ENCODE results near the gene NEK6.

- TF ChIP-seq CTCF (IDR thresholded peaks at IDR 0.05) (no peak), POLR2A (IDR thresholded peaks at IDR 0.05) (no peak)
Measured at GRCh38 chr9:124285903-124286291, 28.1 kb downstream of the NEK6 start.

All from esophagus squamous epithelium (tissue), 4 donors.